Measurements from ENCODE around the gene UBE2E2. TPM values are rescaled to one million over a fixed set of nuclear protein-coding genes. Genes with fewer than 3 reads are reported as not detected.

The UBE2E2 gene
- total RNA-seq, 4 donors from 2014 or later = 7.9 to 44.7 (median 26.6) TPM

GRCh38 chr3:23254282-23254681 lies 51.2 kb downstream of the UBE2E2 start:
- Histone ChIP-seq H3K9me3 (no peaks in the 10 kb centered on the region), H3K4me1 (peaks cover 25 to 45% of the 10 kb centered on the region in 2 donors), H3K36me3 (no peaks in the 10 kb centered on the region), H3K27me3 (no peaks in the 10 kb centered on the region), H3K4me3 (no peak overlapping the region), H3K27ac (peak overlapping the region in 1 of 4 donors; percentile 33)
- intact Hi-C loops (cut with DNase I; ENCODE audit: low total_unique reads) (loop anchor here (10.0 kb wide), 1 partner anchor 341 kb away; no protein-coding TSS in a partner anchor), in situ Hi-C loops (cut with MboI; ENCODE audit: low sequenced_read_pairs in 4 of 4) (no loop called here)
- DNase-seq = no peak
- TF ChIP-seq, protein P1, sequence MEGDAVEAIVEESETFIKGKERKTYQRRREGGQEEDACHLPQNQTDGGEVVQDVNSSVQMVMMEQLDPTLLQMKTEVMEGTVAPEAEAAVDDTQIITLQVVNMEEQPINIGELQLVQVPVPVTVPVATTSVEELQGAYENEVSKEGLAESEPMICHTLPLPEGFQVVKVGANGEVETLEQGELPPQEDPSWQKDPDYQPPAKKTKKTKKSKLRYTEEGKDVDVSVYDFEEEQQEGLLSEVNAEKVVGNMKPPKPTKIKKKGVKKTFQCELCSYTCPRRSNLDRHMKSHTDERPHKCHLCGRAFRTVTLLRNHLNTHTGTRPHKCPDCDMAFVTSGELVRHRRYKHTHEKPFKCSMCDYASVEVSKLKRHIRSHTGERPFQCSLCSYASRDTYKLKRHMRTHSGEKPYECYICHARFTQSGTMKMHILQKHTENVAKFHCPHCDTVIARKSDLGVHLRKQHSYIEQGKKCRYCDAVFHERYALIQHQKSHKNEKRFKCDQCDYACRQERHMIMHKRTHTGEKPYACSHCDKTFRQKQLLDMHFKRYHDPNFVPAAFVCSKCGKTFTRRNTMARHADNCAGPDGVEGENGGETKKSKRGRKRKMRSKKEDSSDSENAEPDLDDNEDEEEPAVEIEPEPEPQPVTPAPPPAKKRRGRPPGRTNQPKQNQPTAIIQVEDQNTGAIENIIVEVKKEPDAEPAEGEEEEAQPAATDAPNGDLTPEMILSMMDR (IDR thresholded peaks at IDR 0.05 in 4 of 5, conservative IDR thresholded peaks at IDR 0.05 in 1 of 5) = no peak
- no peak for TF ChIP-seq POLR2A (IDR thresholded peaks at IDR 0.05)
- no peak for ATAC-seq

DNA sequence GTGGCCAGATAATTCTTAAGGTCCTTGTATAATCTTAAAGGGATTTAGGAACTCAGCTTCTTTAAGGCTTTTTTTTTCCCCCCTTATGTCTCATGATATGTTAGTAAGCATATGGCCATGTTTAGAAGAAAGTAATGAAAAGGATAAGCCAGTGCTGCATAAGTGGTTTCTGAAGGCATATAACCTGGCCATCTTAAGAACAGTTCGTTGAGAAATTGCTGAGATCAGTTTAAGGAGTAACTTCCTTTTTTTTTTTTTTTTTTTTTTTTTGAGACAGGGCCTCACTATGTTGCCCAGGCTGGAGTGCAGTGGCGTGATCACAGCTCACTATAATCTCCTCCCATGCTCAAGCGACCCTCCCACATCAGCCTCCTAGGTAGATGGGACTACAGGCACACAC lies 51.7 kb downstream of the UBE2E2 start:
- Histone ChIP-seq H3K9me3 (no peaks in the 10 kb centered on the region), H3K4me3 (no peak overlapping the region), H3K27me3 (no peaks in the 10 kb centered on the region), H3K4me1 (peaks cover 25 to 45% of the 10 kb centered on the region in 2 donors), H3K27ac (peak overlapping the region in 2 of 4 donors; percentile 33 to 74), H3K36me3 (no peaks in the 10 kb centered on the region)
- DNase-seq (no peak), ATAC-seq (no peak)
- TF ChIP-seq, protein P1 (IDR thresholded peaks at IDR 0.05 in 4 of 5, conservative IDR thresholded peaks at IDR 0.05 in 1 of 5) = no peak
- TF ChIP-seq POLR2A (IDR thresholded peaks at IDR 0.05) = no peak
- intact Hi-C loops (cut with DNase I; ENCODE audit: low total_unique reads) = loop anchor here (10.0 kb wide), 1 partner anchor 340 kb away; no protein-coding TSS in a partner anchor
- in situ Hi-C loops (cut with MboI; ENCODE audit: low sequenced_read_pairs in 4 of 4) = no loop called here

- H3K4me3 ChIP-seq = no peak overlapping the region
- no peak for TF ChIP-seq POLR2A (IDR thresholded peaks at IDR 0.05)
- TF ChIP-seq, protein P1 (IDR thresholded peaks at IDR 0.05 in 4 of 5, conservative IDR thresholded peaks at IDR 0.05 in 1 of 5) = no peak
- peak in 1 of 2 donors; percentile 15 for DNase-seq
- H3K27me3 ChIP-seq = no peaks in the 10 kb centered on the region
- H3K27ac ChIP-seq = peak overlapping the region; percentile 51 to 79 (median 69)
- ATAC-seq = peak; percentile 80 to 93
- no peaks in the 10 kb centered on the region for H3K36me3 ChIP-seq
- intact Hi-C loops (cut with DNase I; ENCODE audit: low total_unique reads) (loop anchor here (10.0 kb wide), 1 partner anchor 338 kb away; no protein-coding TSS in a partner anchor), in situ Hi-C loops (cut with MboI; ENCODE audit: low sequenced_read_pairs in 4 of 4) (no loop called here)
- H3K4me1 ChIP-seq = peaks cover 28 to 42% of the 10 kb centered on the region in 2 donors
- H3K9me3 ChIP-seq = no peaks in the 10 kb centered on the region
These were observed 53.8 kb downstream of the UBE2E2 start for GRCh38 chr3:23256741-23257435.

DNA sequence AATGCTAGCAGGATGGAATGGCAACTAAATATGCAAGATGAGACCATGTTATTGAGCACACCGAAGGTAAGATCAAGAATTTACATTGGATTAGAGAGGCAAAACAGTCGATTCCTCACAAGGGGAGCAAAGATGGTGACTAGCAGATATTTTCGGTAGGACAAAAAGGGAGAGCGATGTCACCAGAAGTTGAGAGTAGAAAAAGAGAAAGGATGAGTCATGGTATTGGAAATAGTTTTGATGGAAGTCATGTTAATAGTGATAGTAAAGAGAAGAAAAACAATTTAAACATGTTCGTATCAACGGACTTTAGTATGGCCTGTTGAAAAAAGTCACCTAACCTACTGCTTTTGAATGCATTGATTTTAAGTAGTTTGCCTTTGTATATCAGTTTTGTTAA lies 55.0 kb downstream of the UBE2E2 start:
- DNase-seq (no peak), ATAC-seq (no peak)
- Histone ChIP-seq H3K27ac (peak overlapping the region in 2 of 4 donors; percentile 64 to 74), H3K27me3 (no peaks in the 10 kb centered on the region), H3K4me3 (no peak overlapping the region), H3K9me3 (no peaks in the 10 kb centered on the region), H3K36me3 (no peaks in the 10 kb centered on the region), H3K4me1 (peaks cover 23 to 42% of the 10 kb centered on the region in 2 donors)
- intact Hi-C loops (cut with DNase I; ENCODE audit: low total_unique reads) (loop anchor here (10.0 kb wide), 1 partner anchor 337 kb away; no protein-coding TSS in a partner anchor), in situ Hi-C loops (cut with MboI; ENCODE audit: low sequenced_read_pairs in 4 of 4) (no loop called here)
- no peak for TF ChIP-seq POLR2A (IDR thresholded peaks at IDR 0.05)
- TF ChIP-seq, protein P1 (IDR thresholded peaks at IDR 0.05 in 4 of 5, conservative IDR thresholded peaks at IDR 0.05 in 1 of 5) = no peak

All from gastrocnemius medialis (tissue), 4 donors.